ENCODE results near the gene NR3C1. TPM values are rescaled to one million over a fixed set of nuclear protein-coding genes. Genes with fewer than 3 reads are reported as not detected.
A peak's percentile ranks its signal among the peaks of the same experiment; 100 is the strongest.

Gene NR3C1
- total RNA-seq, 1 donor from 2014 or later: 156 TPM

DNA sequence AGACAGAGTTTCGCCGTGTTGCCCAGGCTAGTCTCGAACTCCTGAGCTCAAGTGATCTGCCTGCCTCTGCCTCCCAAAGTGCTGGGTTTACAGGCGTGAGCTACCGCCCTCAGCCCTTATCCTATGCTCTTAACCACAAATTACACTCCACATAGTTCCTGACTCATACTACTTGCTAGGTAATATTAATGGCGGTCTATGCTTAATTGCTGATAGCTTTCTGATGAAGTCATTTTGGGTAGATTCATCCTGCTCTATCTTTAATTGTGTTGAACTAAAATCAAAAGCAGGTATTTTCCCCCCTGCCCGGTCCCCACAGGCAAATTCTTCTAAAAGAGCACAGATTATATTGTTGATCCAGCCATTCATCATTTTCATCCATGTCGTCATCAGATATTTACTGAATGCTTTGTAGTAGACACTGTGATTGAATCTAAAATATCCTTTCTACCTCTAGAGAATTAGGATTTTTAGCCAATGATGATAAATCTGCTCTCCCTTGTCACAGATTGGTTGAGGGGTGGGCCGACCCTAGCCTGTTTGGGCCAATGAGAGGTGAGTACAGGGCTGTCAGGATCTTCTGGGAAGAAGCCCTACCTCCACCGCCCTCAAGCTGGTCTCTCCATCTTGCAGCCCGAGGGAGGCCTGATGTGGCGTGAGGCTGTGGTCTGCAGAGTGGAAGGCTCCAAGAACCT lies 144.8 kb downstream of the NR3C1 start:
- DNase-seq: no peak

DNA sequence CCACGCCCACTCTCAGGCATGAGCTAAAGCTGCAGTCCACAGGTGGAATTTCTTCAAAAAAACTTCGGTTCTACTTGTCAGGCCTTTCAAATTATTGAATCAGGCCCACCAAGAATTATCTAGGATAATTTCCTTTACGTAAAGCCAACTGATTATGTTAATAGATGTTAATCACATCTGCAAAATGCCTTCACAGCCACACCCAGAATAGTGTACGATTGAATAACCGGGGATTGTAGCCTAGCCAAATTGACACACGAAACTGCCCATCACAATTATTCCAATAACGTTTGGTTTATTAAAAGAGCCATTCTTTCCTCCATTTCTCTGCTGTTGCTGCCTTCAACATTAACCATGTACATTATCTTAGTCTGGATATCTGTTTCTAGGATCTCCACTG lies 148.7 kb downstream of the NR3C1 start:
- no peak for DNase-seq

DNA sequence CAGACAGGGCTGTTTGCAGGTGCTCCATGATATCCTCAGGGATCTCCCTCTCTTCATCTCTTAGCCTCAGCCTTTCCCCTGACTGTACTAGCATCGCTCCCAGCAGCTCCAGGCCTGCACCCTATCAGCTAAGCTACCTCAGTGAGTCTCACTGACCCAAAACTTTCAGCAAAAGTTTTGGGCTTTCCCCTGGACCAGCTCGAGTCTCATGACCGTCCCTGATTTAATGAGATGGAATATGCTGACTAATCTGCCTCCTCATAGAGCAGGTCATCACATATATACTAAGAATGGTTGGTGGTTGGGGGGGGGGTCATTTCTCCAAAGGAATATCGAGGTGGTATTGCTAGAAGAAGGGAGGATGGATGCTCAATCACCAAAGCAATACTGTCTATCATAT lies 151.5 kb downstream of the NR3C1 start:
- no peak for DNase-seq

DNA sequence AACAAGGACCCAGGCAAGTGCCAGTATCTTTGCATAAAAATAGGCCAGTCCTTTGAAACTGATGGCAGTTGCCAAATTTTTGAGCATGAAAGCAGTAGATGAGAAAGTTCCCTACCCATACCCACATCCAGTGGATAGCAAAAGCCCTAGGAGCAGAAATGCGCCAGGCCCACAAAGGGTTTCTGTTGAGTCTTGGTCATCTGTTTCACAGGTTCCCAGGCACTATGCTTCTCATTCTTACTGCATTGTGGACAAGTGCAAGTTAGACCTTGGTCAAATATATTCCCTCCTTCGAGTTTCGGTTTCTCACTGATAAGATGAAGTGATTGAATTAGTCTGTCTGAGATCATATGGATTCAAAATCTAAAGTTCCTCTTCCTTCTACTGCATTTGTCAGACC lies 152.3 kb downstream of the NR3C1 start:
- no peak for DNase-seq

DNA sequence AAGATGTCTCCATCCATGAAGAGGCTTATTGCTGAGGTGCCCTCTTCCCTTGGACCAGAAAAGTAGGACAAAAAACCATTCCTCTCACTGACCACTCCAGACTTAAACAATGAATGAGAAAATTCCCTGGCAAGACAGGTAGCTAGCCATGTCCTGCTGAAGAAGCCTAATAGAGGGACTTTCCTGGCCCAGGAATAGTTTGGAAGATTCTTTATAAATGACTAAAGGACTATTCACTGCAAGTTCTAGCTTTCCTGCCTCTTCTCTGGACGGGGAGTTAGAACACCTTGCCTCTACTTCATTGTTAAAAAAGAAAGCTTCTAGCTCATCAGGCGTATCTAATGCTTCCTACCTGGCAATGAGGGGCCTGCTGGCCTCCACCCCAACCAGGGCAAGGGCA lies 153.6 kb downstream of the NR3C1 start:
- no peak for DNase-seq

DNA sequence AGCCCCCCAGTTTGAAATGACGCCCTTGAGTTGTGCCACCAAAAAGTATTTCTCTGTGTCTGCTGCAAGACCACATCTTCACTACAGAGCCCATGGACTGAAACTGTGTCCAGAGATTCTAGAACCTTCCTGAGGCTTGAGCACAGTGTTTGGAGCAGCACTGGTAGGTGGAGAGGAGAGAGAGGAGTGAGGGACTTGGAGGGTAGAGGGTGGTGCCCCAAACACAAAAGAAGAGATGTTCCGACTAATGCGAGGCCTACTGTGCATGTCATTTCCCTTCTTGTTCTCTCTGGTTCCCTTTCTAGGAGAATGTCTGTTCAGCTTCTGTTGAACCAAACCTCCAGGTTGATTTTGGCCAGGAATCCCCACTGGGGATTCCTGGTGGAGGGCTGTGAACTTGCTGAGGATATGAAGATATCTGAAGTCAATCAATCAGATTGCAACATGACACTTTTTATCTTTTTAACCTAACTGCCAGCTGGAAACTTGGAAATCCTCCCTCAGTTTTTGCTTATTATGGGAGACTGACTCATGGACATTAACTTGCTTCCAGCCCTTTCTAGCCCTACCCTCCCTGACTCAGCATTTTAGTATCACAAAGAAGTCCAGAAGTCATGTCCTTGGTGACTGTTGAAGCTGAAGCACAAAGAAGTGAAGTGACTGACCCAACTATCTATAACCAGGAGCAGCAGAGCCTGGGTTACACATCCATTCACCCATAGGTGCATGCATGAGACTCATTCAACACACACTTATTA lies 154.5 kb downstream of the NR3C1 start:
- DNase-seq: no peak

DNA sequence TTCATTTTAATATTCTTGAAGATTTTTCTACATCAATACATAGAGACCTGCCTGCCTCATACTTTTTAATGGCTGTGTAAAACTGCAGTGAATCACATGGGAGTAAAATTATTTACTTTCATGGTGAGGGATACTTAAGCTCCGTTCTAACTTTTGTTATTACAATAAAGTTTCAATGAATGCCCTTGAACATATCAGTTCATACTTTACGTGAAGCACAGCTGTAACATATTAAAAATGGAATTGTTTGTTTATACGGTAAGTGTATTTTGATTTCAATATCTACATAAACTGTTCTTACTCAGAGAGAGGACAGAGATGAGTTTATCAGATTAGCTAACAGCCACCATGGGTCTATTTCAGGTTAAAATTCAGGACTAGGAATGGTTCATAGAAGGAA lies 155.1 kb downstream of the NR3C1 start:
- DNase-seq: no peak

DNA sequence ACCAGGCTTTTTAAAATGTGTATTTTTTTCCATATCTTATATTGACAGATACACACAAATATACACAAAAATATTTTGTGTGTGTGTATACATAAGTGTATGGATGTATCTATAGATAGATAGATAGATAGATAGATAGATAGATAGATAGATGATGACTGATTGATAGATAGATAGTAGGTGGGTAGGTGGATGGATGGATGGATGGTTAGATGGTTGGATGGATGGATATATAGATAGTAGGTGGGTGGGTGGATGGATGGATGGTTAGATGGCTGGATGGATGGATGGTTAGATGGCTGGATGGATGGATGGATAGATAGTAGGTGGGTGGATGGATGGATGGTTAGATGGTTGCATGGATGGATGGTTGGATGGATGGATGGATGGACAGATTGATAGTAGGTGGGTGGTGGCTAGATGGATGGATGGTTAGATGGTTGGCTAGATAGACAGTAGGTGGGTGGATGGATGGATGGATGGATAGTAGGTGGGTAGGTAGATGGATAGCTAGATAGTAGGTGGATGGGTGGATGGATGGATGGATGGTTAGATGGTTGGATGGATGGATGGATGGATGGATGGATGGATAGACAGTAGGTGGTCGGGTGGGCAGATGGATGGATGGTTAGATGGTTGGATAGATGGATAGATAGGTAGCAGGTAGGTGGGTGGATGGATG lies 156.2 kb downstream of the NR3C1 start:
- DNase-seq: no peak

DNA sequence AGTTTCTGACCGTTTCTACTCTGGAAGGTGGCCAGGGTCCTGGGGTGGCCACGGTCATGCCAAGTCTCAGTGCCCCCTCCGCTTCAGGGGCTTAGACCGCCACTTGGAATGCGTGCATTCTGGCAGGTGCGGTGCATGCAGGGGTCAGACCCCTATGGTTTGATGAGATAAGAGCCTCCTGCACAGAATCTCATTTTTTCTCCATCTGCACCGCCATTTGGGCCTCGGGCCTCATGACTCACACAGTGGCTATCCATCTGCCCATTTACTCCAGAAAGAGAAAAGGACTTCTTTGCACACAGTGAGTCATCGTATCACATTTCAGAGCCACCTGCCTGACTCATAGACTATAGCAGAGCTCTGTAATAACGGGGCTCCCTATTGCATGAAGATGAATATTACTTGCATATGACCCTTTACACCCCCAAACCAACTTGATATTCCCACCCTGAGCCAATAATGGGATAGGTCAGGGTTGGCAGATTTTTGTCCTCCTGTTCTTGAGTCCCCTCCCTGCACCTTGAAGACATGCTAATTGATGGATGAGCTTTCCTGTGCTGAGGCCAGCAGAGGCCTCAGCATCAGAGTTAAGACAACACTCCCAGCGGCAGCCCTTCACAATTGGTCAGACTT lies 157.4 kb downstream of the NR3C1 start:
- no peak for DNase-seq

DNA sequence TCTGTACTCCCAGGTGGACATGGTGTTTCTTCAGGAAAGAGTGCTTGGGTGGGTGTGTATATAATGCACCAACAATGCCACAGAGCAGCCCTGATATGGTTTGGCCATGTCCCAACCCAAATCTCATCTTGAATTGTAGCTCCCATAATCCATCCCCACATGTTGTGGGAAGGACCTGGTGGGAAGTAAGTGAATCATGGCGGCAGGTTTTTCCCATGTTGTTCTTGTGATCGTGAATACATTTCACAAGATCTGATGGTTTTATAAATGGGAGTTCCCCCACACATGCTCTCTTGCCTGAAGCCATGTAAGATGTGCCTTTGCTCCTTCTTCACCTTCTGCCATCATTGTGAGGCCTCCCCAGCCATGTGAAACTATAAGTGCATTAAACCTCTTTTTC lies 158.5 kb downstream of the NR3C1 start:
- no peak for DNase-seq

DNA sequence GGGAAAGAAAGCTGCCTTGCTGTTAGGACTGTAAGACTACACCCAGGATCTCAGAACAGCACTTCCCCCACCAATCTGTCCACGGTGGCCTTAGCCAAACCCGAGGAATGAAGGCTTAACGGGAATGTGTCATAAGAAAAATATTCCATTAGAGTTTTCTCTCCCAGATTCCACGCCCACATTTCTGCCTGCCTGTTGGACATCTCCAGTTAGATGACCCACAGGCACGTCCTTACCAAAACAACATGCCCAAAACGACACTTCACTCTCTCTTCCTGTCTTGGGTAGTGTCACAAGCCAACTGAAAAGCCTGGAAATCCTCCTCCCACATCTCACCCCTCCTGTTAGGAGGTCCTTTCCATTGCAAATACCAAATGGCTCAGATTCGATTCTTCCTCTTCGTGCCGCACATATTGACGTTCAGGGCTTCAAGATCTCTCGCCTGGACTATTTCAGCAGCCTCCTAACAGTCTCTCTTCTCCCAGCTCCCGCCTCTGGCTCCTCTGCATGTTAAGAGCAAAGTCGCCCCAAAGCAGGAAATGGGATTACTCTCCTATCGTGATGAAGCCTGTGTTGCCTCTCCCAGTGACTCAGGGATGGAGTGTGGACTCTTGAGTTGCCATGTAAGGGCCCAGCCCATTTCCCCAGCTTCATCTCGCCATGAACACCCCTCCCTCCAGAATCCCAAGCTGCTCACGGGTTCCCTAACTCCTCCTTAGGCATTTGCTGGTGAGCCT lies 159.3 kb downstream of the NR3C1 start:
- peak; percentile 86 for DNase-seq

DNA sequence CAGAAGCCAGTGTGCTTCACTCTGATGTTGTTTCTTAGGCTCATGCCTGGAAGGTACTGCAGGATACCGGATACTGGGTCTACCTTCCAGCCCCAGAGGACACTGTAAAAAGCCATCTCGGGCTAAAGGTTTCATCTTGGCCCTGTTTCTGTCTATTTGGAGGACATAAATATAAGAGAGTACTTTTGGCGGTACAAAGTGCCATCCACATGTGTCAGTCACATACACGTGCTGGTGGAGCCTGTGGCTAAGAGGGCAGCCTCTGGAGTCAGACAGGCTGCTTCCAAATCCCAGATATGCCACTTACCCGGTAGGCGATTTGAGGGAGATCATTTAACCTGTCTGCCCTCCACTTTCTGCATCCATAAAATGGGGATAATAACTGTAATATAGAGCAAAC lies 160.4 kb downstream of the NR3C1 start:
- DNase-seq: no peak

DNA sequence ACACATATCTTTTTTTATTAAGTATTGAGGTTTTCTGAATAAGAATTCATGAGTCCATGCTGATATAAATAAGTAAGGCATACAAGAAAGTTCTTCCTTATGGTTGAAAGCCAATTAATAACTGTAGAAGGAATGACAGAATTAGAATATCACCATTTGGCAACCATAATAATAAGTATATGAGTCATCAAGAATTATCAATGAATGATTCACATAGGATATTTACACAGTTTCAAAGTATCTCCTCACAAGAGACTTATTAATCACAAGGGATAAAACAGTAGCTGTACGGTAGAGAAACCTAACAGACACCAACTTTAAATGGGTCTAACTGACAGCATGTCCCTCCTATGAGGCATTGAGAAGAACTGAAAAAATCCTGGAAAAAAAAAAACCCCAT lies 161.6 kb downstream of the NR3C1 start:
- DNase-seq: no peak

DNA sequence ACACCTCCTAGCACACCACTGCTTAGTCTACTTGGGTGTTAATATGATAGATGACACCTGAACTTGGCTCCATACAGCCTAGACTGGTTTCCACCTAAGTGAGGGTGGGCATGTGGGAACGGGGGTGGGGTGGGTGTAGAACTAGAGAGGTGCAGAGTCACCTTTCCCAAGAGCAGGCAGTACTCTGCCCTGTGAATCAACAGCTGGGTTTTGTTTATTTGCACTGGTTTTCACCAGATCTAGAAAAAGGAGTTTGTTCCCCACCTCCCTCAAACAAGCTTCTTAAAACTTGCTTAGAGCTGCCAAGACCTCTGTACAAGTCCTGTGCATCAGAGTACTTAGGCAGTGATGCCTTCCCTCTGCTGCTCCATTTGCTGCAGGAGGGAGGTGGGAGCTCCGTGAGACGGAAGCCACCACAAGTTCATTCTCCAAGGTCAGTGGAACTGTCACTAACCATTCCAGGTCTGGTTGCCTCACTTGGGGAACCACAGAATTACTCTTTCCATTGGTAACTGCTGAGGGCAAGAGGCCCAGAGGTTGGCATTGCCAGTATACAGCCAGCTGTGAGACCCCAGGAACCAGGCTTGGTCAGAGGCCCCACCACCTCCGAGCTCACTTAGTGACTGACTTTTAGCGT lies 163.5 kb downstream of the NR3C1 start:
- no peak for DNase-seq

DNA sequence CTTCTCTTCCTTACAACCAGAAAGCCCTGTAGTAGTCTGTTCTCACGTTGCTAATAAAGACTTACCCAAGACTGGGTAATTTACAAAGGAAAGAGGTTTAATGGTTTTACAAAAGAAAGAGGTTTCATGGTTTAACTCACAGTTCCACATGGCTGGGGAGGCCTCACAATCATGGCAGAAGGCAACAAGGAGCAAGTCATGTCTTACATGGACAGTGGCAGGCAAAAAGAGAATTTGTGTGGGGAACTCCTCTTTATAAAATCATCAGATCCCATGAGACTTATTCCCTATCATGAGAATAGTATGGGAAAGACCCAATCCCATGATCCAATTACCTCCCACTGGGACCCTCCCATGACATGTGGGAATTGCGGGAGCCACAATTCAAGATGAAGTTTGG lies 164.9 kb downstream of the NR3C1 start:
- DNase-seq: no peak

DNA sequence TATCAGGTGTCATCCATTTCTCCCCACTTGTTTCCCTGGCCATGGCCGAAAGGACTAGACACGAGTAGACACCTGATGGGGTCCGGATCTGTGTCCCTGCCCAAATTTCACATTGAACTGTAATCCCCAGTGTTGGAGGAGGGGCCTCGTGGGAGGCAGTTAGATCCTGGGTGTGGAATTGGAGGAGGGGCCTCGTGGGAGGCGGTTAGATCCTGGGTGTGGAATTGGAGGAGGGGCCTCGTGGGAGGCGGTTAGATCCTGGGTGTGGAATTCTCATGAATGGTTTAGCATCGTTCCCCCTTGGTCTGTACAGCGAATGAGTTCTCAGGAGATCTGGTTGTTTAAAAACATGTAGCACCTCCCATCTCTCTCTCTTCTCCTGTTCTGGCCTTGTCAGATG lies 165.8 kb downstream of the NR3C1 start:
- DNase-seq: no peak

DNA sequence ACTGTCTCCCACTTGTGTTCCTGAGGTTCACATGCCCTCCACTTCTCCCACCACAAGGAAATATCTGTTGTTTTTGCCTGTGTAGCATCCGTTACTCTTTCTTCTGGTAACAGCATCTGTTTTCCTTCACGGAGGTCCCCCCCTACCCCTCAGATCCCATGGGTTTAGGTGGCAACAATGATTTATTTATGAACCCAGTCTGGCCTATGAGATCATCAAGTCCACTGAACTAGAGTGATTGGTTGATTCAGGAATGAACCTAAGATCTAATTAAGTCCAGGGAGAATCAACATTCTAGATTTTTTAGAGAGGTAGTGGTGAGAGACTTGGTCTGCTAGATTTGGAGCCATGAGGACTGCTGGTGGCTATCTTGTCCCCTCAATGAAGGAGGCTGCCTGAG lies 166.8 kb downstream of the NR3C1 start:
- DNase-seq: no peak

DNA sequence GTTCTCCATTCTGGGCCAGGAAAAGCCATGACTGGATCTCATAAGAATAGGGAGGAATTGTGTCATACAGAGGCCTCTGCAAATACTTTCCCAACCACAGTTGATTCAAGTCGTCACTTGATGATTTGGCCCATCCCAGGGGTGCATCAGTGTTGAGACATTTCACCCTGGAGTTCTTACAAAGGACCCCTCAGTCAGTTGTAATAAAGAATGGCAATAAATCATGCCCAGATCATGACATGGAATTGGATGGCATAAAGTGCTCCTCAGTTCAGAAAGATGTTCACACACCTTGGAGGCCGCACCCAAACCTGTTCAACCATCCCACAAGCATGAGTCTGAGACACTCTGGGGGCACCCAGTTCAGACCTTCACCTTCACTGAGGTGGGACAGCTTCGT lies 168.1 kb downstream of the NR3C1 start:
- no peak for DNase-seq

DNA sequence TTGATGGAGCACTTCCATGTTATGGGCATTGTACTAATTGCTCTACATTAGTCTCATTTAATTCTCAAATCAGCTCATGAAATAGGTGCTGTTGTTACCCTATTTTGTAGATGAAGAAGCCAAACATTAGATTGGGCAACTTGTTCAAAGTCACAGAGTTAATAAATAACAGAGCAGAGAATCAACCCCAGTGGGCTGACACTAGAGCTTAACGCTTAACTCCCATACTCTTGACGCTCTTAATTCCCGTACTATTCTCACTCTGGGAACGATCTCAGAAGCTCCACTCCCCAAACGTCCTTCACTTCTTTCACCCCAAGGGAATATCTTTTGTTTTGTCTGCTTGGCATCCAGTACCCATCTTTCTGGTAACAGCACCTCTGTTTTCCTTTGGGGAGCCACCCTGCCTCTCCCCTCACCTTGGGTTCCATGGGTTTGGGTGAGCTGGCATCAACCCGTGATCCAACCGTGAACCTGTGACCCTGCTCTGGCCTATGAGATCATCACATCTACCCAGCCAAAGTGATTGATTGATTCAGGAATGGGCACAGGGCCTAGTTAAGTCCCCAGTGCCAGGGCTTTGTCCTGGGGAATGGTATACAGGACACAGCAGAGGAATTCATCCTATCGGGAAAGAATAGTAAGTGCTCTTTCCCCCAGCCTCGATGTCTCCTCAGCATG lies 169.2 kb downstream of the NR3C1 start:
- no peak for DNase-seq

DNA sequence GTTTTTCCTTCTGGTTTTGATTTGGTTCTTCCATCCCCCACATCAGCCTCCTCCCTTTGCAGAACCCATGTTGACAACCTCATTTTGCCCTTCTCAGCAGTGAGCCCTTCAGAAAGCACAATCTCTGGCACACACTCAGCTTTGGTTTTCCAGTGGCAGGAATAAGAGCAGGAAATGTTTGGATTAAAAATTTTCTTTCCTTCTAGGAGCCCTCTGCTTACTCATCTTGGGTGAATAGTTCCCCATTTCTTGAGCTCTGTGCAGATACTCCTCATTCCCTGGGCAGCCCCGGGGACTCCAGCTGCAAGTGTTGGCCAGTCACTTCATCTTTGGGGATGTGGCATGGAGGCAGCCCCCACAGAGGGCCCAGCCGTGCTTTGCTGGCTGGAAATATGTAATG lies 170.5 kb downstream of the NR3C1 start:
- DNase-seq: peak; percentile 22

Measured in tongue (tissue), 2 donors.